ENCODE results near the gene ANKRD27.
"Not testable (repeated sequence)": the region's sequence is repeated elsewhere in the genome, so short reads cannot be mapped to it uniquely, and the experiment has no call there.

ANKRD27 gene

DNA sequence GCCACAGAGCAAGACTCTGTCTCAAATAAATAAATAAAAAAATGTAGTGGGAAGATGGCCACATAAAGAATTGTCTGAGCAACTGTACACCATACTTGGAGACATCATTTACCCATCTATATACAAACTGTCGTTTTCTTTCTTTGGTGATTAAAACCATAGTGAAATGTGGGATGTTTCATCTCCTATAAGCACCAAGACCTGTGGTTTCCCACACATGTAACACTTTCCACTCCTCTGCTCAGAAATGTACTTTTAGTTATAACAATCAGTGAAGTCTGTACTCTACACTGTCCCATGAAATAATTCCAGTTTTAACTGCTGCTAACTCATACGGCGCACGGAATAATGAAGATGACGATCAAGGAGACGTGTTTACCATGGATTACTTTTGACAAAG, 75.7 kb downstream of the ANKRD27 start:
- DNase-seq (ENCODE audit: low read depth, low spot score) = no peak
- CTCF ChIA-PET = interaction anchor here (0.8 to 2.7 kb wide), 11 partner anchors 11 to 1930 kb away, joined by 3 to 35 read pairs (median 6); partner anchors contain the start of gene PDCD5
- no peak overlapping the region for H3K4me3 ChIP-seq (ENCODE audit: low read depth, low read length)
- TF ChIP-seq CTCF (IDR thresholded peaks at IDR 0.05; ENCODE audit: insufficient read depth, low read length, missing control alignments) = no peak
- POLR2A ChIA-PET = no interaction called here

DNA sequence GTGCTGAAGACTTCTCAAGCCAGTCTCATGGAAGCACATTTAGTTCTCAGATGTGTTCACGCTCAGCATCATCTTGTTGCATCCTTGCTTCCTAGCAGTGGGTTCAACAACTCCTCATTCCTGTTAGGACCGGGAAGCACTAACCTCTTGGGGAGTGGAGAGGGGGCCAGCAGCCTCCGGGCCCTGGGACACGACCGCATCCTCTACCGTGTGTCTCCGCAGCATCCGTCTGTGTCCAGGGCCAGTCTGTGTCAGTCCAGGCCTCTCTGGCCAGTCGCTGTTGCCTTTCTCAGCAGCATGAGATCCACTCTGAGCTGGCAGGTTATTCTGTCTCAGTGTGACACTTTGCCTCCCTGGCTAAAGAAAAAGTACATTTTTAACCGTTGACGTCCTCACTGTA, 77.0 kb downstream of the ANKRD27 start:
- TF ChIP-seq CTCF (IDR thresholded peaks at IDR 0.05; ENCODE audit: insufficient read depth, low read length, missing control alignments) = no peak
- no peak overlapping the region for H3K4me3 ChIP-seq (ENCODE audit: low read depth, low read length)
- POLR2A ChIA-PET = no interaction called here
- CTCF ChIA-PET = interaction anchor here (1.6 to 2.7 kb wide), 2 partner anchors 13 to 15 kb away, joined by 11 to 26 read pairs; partner anchors contain the start of gene PDCD5
- no peak for DNase-seq (ENCODE audit: low read depth, low spot score)

- TF ChIP-seq CTCF (IDR thresholded peaks at IDR 0.05; ENCODE audit: insufficient read depth, low read length, missing control alignments) = no peak
- no peak for DNase-seq (ENCODE audit: low read depth, low spot score)
- no peak overlapping the region for H3K4me3 ChIP-seq (ENCODE audit: low read depth, low read length)
- ChIA-PET CTCF (no interaction called here), POLR2A (no interaction called here)
Measured at GRCh38 chr19:32595491-32595890, 79.5 kb downstream of the ANKRD27 start.

- H3K4me3 ChIP-seq (ENCODE audit: low read depth, low read length) = no peak overlapping the region
- POLR2A ChIA-PET = no interaction called here
- CTCF ChIA-PET = interaction anchor here (1.3 to 1.6 kb wide), 2 partner anchors 8 to 9 kb away, joined by 3 to 4 read pairs; no protein-coding TSS in a partner anchor
- no peak for DNase-seq (ENCODE audit: low read depth, low spot score)
- no peak for TF ChIP-seq CTCF (IDR thresholded peaks at IDR 0.05; ENCODE audit: insufficient read depth, low read length, missing control alignments)
Measured at GRCh38 chr19:32594021-32594420, 81.0 kb downstream of the ANKRD27 start.

DNA sequence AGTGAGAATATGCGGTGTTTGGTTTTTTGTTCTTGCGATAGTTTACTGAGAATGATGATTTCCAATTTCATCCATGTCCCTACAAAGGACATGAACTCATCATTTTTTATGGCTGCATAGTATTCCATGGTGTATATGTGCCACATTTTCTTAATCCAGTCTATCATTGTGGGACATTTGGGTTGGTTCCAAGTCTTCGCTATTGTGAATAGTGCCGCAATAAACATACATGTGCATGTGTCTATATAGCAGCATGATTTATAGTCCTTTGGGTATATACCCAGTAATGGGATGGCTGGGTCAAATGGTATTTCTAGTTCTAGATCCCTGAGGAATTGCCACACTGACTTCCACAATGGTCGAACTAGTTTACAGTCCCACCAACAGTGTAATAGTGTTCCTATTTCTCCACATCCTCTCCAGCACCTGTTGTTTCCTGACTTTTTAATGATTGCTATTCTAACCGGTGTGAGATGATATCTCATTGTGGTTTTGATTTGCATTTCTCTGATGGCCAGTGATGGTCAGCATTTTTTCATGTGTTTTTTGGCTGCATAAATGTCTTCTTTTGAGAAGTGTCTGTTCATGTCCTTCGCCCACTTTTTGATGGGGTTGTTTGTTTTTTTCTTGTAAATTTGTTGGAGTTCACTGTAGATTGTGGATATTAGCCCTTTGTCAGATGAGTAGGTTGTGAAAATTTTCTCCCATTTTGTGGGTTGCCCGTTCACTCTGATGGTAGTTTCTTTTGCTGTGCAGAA, 87.1 kb downstream of the ANKRD27 start:
- POLR2A ChIA-PET; DNase-seq (ENCODE audit: low read depth, low spot score); H3K4me3 ChIP-seq (ENCODE audit: low read depth, low read length); CTCF ChIA-PET: not testable (repeated sequence)

- DNase-seq (ENCODE audit: low read depth, low spot score) = no peak
- ChIA-PET POLR2A (no interaction called here), CTCF (interaction anchor here (1.2 to 5.3 kb wide), 3 partner anchors 16 to 242 kb away, joined by 5 to 35 read pairs (median 26); no protein-coding TSS in a partner anchor)
- TF ChIP-seq CTCF (IDR thresholded peaks at IDR 0.05; ENCODE audit: insufficient read depth, low read length, missing control alignments) = no peak
- H3K4me3 ChIP-seq (ENCODE audit: low read depth, low read length) = peak overlapping the region; percentile 86
Measured at GRCh38 chr19:32581705-32582179, 93.2 kb downstream of the ANKRD27 start.

Data from AG04449 (cell line).